ENCODE results near the gene YY1. TPM values are rescaled to one million over a fixed set of nuclear protein-coding genes. Genes with fewer than 3 reads are reported as not detected.

The YY1 gene
- total and polyA plus RNA-seq, 2 experiments from 2014 or later, result 88.2 to 128 TPM

DNA sequence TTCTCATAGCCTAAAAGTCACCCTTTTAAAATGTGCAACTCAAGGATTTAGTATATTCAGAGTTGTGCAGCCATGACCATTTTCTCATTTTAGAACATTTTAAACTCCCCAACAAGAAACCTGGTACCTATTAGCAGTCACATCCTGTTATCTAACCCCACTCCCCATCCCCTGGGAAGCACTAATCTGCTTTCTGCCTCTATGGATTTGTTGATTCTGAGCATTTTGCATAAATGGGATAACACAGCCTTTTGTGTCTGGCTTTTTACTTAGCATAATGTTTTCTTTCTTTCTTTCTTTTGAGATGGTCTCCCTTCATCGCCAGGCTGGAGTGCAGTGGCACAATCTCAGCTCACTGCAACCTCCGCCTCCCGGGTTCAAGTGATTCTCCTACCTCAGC is 38.6 kb upstream of the YY1 start:
- no peaks in the 10 kb centered on the region for H4K20me1 ChIP-seq (replicated peaks; ENCODE audit: insufficient read depth)
- H3F3A ChIP-seq (replicated peaks; ENCODE audit: low read depth), result 0 out of 2 replicates have a peak, but pooled peaks cover 4% of the 10 kb centered on the region
- ATAC-seq (no peak), DNase-seq (ENCODE audit: low spot score) (no peak)
- H3K79me2 ChIP-seq (replicated peaks; ENCODE audit: insufficient read depth), result no peaks in the 10 kb centered on the region
- H3K9me2 ChIP-seq (ENCODE audit: insufficient read depth), result no peaks in the 10 kb centered on the region
- Mint-ChIP-seq H3K36me3 (ENCODE audit: low read depth) (no peaks in the 10 kb centered on the region), H3K4me3 (no peak overlapping the region), H3K27ac (no peak overlapping the region), H3K27me3 (ENCODE audit: insufficient read depth, low read depth, poor library complexity) (peaks cover 9% of the 10 kb centered on the region), H3K9me3 (no peaks in the 10 kb centered on the region), H3K4me1 (peaks cover 4% of the 10 kb centered on the region; the same call in 2 of the 3 replicates)
- H3K4me1 ChIP-seq (ENCODE audit: insufficient read depth), result peaks cover 11% of the 10 kb centered on the region
- H2AFZ ChIP-seq, result no peak overlapping the region
- H3K36me3 ChIP-seq (ENCODE audit: insufficient read depth), result no peaks in the 10 kb centered on the region
- no peak overlapping the region for H3K4me2 ChIP-seq
- H3K27me3 ChIP-seq (ENCODE audit: insufficient read depth), result no peaks in the 10 kb centered on the region
- TF ChIP-seq POLR2AphosphoS5 (IDR thresholded peaks at IDR 0.05; ENCODE audit: low read depth) (no peak), NANOG (IDR thresholded peaks at IDR 0.05; ENCODE audit: borderline replicate concordance) (no peak), ZNF114 (CRISPR knock-in tag; IDR thresholded peaks at IDR 0.05) (no peak), JUNB (IDR thresholded peaks at IDR 0.05; ENCODE audit: unreplicated experiment) (no peak), EZH2phosphoT487 (IDR thresholded peaks at IDR 0.05; ENCODE audit: unreplicated experiment) (no peak), EZH2 (IDR thresholded peaks at IDR 0.05; ENCODE audit: low read depth, unreplicated experiment) (no peak), ZNF331 (CRISPR knock-in tag; IDR thresholded peaks at IDR 0.05; ENCODE audit: low read depth) (no peak), CREB1 (CRISPR knock-in tag; IDR thresholded peaks at IDR 0.05; ENCODE audit: low read depth) (no peak)
- TF ChIP-seq, protein P1, sequence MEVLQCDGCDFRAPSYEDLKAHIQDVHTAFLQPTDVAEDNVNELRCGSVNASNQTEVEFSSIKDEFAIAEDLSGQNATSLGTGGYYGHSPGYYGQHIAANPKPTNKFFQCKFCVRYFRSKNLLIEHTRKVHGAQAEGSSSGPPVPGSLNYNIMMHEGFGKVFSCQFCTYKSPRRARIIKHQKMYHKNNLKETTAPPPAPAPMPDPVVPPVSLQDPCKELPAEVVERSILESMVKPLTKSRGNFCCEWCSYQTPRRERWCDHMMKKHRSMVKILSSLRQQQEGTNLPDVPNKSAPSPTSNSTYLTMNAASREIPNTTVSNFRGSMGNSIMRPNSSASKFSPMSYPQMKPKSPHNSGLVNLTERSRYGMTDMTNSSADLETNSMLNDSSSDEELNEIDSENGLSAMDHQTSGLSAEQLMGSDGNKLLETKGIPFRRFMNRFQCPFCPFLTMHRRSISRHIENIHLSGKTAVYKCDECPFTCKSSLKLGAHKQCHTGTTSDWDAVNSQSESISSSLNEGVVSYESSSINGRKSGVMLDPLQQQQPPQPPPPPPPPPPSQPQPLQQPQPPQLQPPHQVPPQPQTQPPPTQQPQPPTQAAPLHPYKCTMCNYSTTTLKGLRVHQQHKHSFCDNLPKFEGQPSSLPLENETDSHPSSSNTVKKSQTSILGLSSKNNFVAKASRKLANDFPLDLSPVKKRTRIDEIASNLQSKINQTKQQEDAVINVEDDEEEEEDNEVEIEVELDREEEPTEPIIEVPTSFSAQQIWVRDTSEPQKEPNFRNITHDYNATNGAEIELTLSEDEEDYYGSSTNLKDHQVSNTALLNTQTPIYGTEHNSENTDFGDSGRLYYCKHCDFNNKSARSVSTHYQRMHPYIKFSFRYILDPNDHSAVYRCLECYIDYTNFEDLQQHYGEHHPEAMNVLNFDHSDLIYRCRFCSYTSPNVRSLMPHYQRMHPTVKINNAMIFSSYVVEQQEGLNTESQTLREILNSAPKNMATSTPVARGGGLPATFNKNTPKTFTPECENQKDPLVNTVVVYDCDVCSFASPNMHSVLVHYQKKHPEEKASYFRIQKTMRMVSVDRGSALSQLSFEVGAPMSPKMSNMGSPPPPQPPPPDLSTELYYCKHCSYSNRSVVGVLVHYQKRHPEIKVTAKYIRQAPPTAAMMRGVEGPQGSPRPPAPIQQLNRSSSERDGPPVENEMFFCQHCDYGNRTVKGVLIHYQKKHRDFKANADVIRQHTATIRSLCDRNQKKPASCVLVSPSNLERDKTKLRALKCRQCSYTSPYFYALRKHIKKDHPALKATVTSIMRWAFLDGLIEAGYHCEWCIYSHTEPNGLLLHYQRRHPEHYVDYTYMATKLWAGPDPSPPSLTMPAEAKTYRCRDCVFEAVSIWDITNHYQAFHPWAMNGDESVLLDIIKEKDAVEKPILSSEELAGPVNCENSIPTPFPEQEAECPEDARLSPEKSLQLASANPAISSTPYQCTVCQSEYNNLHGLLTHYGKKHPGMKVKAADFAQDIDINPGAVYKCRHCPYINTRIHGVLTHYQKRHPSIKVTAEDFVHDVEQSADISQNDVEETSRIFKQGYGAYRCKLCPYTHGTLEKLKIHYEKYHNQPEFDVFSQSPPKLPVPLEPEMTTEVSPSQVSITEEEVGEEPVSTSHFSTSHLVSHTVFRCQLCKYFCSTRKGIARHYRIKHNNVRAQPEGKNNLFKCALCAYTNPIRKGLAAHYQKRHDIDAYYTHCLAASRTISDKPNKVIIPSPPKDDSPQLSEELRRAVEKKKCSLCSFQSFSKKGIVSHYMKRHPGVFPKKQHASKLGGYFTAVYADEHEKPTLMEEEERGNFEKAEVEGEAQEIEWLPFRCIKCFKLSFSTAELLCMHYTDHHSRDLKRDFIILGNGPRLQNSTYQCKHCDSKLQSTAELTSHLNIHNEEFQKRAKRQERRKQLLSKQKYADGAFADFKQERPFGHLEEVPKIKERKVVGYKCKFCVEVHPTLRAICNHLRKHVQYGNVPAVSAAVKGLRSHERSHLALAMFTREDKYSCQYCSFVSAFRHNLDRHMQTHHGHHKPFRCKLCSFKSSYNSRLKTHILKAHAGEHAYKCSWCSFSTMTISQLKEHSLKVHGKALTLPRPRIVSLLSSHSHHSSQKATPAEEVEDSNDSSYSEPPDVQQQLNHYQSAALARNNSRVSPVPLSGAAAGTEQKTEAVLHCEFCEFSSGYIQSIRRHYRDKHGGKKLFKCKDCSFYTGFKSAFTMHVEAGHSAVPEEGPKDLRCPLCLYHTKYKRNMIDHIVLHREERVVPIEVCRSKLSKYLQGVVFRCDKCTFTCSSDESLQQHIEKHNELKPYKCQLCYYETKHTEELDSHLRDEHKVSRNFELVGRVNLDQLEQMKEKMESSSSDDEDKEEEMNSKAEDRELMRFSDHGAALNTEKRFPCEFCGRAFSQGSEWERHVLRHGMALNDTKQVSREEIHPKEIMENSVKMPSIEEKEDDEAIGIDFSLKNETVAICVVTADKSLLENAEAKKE (CRISPR knock-in tag; IDR thresholded peaks at IDR 0.05), result no peak
- TF ChIP-seq, protein P2, sequence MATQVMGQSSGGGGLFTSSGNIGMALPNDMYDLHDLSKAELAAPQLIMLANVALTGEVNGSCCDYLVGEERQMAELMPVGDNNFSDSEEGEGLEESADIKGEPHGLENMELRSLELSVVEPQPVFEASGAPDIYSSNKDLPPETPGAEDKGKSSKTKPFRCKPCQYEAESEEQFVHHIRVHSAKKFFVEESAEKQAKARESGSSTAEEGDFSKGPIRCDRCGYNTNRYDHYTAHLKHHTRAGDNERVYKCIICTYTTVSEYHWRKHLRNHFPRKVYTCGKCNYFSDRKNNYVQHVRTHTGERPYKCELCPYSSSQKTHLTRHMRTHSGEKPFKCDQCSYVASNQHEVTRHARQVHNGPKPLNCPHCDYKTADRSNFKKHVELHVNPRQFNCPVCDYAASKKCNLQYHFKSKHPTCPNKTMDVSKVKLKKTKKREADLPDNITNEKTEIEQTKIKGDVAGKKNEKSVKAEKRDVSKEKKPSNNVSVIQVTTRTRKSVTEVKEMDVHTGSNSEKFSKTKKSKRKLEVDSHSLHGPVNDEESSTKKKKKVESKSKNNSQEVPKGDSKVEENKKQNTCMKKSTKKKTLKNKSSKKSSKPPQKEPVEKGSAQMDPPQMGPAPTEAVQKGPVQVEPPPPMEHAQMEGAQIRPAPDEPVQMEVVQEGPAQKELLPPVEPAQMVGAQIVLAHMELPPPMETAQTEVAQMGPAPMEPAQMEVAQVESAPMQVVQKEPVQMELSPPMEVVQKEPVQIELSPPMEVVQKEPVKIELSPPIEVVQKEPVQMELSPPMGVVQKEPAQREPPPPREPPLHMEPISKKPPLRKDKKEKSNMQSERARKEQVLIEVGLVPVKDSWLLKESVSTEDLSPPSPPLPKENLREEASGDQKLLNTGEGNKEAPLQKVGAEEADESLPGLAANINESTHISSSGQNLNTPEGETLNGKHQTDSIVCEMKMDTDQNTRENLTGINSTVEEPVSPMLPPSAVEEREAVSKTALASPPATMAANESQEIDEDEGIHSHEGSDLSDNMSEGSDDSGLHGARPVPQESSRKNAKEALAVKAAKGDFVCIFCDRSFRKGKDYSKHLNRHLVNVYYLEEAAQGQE (IDR thresholded peaks at IDR 0.05; ENCODE audit: unreplicated experiment), result no peak
- TF ChIP-seq, protein P3, sequence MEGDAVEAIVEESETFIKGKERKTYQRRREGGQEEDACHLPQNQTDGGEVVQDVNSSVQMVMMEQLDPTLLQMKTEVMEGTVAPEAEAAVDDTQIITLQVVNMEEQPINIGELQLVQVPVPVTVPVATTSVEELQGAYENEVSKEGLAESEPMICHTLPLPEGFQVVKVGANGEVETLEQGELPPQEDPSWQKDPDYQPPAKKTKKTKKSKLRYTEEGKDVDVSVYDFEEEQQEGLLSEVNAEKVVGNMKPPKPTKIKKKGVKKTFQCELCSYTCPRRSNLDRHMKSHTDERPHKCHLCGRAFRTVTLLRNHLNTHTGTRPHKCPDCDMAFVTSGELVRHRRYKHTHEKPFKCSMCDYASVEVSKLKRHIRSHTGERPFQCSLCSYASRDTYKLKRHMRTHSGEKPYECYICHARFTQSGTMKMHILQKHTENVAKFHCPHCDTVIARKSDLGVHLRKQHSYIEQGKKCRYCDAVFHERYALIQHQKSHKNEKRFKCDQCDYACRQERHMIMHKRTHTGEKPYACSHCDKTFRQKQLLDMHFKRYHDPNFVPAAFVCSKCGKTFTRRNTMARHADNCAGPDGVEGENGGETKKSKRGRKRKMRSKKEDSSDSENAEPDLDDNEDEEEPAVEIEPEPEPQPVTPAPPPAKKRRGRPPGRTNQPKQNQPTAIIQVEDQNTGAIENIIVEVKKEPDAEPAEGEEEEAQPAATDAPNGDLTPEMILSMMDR (conservative IDR thresholded peaks at IDR 0.05; ENCODE audit: low read depth in 2 of 2), result no peak
- TF ChIP-seq, protein P4, sequence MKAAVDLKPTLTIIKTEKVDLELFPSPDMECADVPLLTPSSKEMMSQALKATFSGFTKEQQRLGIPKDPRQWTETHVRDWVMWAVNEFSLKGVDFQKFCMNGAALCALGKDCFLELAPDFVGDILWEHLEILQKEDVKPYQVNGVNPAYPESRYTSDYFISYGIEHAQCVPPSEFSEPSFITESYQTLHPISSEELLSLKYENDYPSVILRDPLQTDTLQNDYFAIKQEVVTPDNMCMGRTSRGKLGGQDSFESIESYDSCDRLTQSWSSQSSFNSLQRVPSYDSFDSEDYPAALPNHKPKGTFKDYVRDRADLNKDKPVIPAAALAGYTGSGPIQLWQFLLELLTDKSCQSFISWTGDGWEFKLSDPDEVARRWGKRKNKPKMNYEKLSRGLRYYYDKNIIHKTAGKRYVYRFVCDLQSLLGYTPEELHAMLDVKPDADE (IDR thresholded peaks at IDR 0.05), result no peak
- no peak overlapping the region for H3K27ac ChIP-seq (ENCODE audit: low read depth)
- no peak overlapping the region for H3K4me3 ChIP-seq
